GM19193 (cell line): ENCODE results near the gene GPNMB.

ENCODE experiments used
- POLR2A ChIP-seq: IDR thresholded peaks from 4 replicates; pipeline ENCODE4 v1.6.1; 2011; ENCODE audit not compliant: insufficient read depth, insufficient read length; ENCODE audit errors: extremely low read depth

Gene GPNMB

DNA sequence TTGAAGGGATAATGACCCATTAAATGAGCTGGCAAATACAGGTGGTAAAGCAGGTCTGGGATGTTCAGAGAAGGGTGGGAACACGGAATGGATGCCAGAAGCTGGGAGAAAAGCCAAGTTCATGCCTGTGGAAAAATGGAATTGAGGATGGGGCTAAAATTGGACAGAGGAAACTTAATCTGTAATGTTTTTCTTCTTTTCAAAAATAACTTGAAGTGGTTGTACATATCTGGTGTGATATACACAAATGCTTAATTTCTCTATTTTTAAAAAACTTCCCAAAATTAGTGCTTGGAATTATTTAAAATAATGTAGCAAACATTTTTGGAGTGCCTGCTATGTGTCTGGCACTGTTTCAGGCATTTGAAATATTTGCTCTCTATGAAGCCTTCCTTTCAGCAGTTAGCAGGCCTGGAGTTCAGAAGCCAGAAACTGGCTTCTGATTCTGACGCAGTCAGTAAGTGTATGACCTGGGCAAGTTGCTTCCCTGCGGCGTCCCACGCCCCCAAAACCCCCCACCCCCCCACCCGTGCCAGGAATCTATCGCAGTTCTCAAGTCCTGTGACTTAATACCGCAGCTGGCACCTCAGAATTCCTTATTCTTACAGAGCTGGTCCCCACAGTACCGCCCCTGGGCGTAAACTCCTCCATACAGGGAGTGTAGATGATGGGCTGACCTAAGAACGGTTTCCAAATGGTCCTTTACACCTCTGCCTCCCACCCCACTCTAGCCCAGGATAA lies 51.7 kb downstream of the GPNMB start:
- TF ChIP-seq POLR2A, result no peak

DNA sequence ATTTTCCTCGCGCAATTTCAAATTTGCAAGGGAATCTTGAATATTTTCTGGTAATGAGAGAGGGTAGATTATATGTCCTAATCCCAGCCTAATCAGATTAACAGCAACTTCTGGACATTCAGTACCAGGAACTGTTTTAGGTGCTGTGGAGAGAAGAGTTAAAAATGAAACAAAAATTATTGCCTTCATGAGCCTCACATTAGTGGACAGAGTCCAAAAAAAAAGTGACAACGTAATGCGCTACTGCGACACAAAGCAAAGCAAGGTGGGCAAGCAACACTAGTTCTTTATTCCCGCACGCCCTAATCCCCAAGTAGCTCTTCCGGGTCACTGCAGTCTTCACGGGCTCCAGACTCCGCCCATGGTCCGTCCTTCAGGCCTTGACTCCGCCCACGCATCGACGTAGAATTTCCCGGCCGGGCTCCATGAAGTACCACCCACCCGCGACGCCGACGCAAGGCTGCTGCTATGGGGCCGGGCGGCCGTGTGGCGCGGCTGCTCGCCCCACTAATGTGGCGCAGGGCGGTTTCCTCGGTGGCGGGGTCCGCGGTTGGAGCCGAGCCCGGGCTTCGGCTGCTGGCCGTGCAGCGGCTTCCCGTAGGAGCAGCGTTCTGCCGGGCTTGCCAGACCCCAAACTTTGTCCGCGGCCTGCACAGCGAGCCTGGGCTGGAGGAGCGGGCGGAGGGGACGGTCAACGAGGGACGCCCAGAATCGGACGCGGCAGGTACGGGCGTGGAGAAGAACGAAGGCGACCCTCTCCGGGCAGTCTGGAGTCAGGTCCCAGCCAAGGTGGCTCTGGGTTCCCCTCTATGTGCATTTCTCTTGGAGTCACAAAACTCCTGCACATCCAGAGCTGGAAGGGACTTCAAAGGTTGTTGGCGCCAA lies 52.6 kb downstream of the GPNMB start, which contains the start of gene MALSU1:
TSS of gene MALSU1 (plus strand) at position 455 of the 885 bp plus-strand sequence. CDS start at position 469, 14 bp downstream.
- peak; percentile 93 for TF ChIP-seq POLR2A

DNA sequence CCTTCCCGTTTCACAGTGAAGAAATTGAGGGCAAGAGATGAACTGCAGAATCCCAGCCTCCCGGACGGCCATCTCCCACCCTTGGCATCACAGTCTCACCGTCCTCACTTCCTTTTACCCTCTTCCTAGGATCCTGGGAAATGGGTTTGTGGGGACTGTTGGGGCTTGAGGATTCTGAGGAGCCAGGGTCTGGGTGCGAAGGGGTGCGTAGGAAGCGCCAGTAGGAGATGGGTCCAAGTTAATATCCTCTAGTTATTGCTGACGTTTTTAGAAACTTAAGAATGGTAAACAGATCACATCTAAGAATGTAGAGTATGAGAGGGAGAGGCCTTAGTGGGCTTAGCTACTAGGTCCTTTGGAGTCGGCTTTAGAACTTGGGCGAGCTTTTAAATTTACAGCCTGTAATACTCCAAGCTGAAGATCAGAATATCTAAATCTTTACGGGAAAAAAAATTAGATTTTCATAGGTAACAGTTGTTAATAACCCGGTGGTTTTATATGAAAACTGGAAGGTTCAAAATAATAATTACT lies 53.3 kb downstream of the GPNMB start:
- no peak for TF ChIP-seq POLR2A

DNA sequence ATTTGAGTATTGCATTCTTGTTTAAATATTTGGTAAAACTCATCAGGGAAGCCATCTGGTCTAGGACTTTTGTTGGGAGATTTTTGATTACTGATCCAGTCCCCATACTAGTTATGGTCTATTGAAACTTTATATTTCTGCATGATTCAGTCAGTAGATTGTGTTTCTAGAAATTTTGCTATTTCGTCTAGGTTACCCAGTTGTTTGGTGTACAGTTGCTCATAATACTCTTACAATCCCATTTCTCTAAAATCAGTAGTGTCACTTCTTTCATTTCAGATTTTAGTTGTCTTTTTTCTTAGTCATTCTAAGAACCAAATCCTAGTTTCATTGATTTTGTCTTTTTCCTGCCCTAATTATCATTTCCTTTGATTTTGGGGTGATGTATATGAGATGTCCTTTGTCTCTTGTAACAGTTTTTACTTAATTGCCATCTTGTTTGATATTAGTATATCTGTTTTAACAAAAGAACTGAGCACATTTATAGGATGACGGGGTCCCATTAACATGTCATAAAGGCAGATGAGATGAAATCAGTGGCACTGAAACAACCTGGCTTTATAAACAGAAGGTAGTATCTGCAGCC lies 60.5 kb downstream of the GPNMB start:
- TF ChIP-seq POLR2A, result no peak

DNA sequence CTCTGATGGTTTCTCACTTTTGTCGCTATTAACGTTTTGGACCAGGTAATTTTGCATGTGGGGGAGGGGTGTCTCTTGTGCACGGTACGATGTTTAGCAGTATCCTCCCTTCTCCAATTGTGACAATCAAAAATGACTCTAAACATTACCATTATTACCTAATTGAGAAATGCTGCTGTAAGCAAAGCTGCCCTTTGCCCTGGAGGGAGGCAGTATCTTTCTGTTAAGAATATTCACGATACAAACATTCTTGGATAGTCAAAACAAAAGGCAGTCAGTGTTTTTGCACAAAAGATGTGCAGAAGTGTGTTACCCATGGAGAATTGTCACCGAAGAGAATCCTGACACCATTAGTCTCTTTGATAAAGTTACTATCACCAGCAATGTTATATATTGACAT lies 62.2 kb downstream of the GPNMB start:
- TF ChIP-seq POLR2A, result no peak

DNA sequence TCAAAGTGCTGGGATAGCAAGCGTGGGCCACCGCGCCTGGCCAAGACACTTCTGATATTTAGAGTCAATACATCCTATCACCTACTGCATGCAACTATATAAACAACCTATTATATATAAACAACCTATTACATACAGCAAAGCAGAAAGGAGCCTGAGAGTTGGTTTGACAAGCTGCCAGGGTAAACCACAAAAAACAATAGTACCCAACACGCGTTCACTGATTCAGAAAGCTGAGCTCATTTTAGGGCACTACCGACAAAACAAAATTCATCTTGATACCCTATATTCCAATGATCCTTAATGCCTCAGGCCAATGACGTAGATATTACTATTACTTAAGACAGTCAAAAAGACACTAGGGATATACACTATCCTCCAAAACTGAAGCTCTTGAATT lies 68.8 kb downstream of the GPNMB start:
- TF ChIP-seq POLR2A, result no peak
